PFSK-1 (cell line): ENCODE data around the gene SNX5.

Experiments used
- FOXP2 ChIP-seq: optimal IDR thresholded peaks from 2 replicates; pipeline ENCODE3; 2011; ENCODE audit warnings: borderline replicate concordance, control low read depth, inconsistent platforms; ENCODE audit not compliant: insufficient read depth; ENCODE audit errors: extremely low read length, extremely low read depth
- POLR2AphosphoS5 ChIP-seq: IDR thresholded peaks from 2 replicates; pipeline ENCODE4 v1.6.1; 2012; ENCODE audit warnings: low read depth, mild to moderate bottlenecking, control low read depth, low read length, moderate library complexity
- SIN3A ChIP-seq: IDR thresholded peaks from 2 replicates; pipeline ENCODE4 v1.6.1; 2012; ENCODE audit warnings: mild to moderate bottlenecking, low read length, moderate library complexity, borderline replicate concordance; ENCODE audit not compliant: insufficient read depth
- TAF1 ChIP-seq: IDR thresholded peaks from 2 replicates; pipeline ENCODE4 v1.6.1; 2012; ENCODE audit warnings: low read length, control low read depth, borderline replicate concordance; ENCODE audit not compliant: insufficient read depth
- TF ChIP-seq, protein P1 (sequence below), 2 experiments: IDR thresholded peaks; 2 replicates each; pipeline versions ENCODE4 v1.6.1 to v1.8.0; 2011 to 2012; ENCODE audit warnings: low read depth in 2 of 2, low read length in 2 of 2, control low read depth in 1 of 2, inconsistent platforms in 1 of 2, mild to moderate bottlenecking in 1 of 2, moderate library complexity in 1 of 2; ENCODE audit not compliant: insufficient read depth in 1 of 2

Gene SNX5

GRCh38 chr20:17939622-17940223 is 28.9 kb downstream of the SNX5 start:
- no peak for TF ChIP-seq TAF1
- peak; percentile 9; the same call in 1 of the 2 replicates for TF ChIP-seq POLR2AphosphoS5

DNA sequence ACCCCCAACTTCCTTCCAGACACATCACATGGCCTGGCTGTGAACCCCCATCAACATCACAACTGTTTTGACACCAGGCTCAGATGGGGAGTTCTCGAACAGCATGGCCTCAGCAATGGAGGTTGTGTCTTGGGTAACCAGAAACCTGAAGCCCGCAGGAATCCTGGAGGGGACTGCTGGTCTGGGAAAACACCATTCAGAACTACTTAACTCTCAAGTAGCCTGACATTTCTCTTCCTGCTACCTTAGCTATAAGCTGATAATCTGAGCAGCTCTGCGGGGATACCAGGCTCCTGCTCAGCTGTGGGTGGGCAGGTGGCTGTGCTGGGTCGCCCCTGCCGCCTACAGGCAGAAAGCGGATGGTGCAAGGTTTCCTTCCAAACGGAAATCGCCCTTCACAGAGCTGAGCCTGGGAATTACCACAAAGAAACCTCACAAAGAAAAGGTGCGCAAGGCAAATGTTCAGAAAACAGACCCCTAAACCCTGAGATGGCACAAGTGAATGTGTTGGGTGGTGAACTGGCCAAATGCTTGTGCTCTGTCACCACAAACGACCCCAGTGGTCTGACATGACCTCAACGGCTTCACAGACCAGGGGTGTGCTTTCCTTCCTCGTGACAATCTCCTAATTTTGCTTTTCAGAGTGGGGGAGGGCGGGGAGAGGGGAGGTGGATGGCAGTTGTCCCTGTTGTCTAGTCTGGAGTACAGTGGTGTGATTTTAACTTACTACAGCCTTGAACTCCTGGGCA is 29.5 kb downstream of the SNX5 start:
- no peak for TF ChIP-seq TAF1
- no peak; the same call in none of the 2 replicates for TF ChIP-seq POLR2AphosphoS5
- TF ChIP-seq, protein P1, sequence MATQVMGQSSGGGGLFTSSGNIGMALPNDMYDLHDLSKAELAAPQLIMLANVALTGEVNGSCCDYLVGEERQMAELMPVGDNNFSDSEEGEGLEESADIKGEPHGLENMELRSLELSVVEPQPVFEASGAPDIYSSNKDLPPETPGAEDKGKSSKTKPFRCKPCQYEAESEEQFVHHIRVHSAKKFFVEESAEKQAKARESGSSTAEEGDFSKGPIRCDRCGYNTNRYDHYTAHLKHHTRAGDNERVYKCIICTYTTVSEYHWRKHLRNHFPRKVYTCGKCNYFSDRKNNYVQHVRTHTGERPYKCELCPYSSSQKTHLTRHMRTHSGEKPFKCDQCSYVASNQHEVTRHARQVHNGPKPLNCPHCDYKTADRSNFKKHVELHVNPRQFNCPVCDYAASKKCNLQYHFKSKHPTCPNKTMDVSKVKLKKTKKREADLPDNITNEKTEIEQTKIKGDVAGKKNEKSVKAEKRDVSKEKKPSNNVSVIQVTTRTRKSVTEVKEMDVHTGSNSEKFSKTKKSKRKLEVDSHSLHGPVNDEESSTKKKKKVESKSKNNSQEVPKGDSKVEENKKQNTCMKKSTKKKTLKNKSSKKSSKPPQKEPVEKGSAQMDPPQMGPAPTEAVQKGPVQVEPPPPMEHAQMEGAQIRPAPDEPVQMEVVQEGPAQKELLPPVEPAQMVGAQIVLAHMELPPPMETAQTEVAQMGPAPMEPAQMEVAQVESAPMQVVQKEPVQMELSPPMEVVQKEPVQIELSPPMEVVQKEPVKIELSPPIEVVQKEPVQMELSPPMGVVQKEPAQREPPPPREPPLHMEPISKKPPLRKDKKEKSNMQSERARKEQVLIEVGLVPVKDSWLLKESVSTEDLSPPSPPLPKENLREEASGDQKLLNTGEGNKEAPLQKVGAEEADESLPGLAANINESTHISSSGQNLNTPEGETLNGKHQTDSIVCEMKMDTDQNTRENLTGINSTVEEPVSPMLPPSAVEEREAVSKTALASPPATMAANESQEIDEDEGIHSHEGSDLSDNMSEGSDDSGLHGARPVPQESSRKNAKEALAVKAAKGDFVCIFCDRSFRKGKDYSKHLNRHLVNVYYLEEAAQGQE (IDR thresholded peaks at IDR 0.05; ENCODE audit: insufficient read depth in 1 of 2, low read depth in 2 of 2, low read length in 2 of 2): no peak
- no peak for TF ChIP-seq FOXP2
- no peak for TF ChIP-seq SIN3A

DNA sequence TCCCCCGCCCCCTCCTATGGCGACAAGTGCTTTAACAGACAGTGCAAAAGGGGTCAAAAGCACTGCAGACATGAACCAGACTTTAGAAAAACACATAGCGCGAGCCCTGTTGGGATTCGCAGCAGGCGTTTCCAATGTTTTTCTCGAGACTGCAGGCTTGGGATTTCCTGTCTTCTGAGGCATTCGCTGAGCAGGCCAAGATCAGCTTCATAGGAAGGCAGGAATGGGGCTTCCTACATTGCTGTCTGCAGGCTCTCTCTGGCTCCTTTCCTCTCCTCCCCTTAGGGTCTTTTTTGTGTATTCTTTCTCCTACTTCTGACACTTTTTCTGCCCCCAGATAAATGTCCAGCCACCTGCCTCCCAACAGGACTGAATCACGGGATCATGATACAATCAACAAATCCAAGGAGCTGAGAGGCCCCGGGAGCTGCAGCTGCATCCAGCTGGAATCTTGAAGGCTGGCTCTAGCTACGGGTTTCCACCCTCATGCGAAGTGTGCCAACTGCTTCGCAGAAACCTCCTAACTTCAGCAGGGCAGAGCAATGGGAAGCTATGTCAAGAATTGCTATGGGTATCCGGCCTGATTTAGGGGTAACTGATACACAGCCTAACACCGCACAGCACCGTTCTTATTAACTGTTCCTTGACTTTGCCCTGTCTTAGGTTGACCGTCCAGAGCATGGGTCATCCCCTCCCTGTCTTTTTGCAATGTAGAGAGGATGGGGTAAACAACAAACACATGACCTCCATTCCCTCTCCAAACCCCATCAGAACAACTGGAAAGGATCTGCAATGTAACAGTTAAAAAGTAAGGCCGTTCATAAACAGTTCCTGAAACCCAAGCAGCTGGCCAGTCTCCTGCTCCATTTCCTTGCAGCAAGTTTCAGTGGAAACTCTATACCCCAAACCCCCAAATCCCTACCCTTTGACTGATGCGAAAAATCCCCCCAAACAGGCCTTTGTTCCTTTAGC is 31.5 kb downstream of the SNX5 start:
- TF ChIP-seq, protein P1 (IDR thresholded peaks at IDR 0.05; ENCODE audit: insufficient read depth in 1 of 2, low read depth in 2 of 2, low read length in 2 of 2): no peak
- no peak for TF ChIP-seq SIN3A
- TF ChIP-seq TAF1: no peak
- TF ChIP-seq FOXP2: no peak
- no peak for TF ChIP-seq POLR2AphosphoS5

DNA sequence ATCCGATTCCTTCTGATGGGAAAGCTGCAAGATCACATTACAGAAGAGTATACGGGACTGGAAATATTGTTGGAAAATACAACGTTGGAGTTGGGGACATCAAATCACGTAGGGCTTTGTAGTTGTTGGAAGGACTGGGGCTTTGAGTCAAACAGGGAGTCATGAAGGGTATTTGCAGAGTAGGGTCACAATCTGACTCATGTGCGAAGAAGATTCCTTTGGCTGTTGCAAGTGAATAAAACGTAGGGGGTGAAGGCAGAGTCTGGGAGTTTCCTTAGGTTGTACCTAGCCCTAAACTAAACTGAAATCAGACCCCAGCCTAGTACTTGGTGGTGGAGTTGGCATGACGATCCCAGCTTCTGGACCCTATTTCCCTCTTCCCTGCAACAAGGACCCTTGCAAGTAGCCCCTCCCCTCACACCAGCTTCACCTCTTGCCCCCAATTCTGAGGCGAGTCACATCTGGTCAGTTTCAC is 32.3 kb downstream of the SNX5 start:
- TF ChIP-seq TAF1: no peak

DNA sequence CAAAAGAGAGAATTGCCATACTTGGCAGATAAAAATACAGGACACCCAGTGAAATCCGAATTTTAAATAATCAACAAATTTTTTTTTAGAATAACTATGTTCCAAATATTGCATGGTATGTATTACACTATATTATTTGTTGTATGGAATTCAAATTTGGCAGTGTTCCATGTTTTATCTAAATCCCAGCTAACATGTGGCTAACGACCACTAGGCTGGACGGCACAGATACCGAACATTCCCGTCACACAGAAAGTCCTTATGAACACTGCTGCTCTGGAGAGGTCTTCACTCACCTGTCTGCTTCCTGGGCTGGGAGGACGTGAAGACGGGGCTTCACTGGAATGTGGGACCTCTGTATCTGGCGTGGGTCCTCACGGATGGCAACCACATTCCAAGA is 32.8 kb downstream of the SNX5 start:
- TF ChIP-seq POLR2AphosphoS5 (no peak), FOXP2 (no peak)

- TF ChIP-seq FOXP2 (no peak), SIN3A (no peak), POLR2AphosphoS5 (no peak), TAF1 (no peak)
- TF ChIP-seq, protein P1 (IDR thresholded peaks at IDR 0.05; ENCODE audit: insufficient read depth in 1 of 2, low read depth in 2 of 2, low read length in 2 of 2): no peak
These were observed 33.4 kb downstream of the SNX5 start for GRCh38 chr20:17935186-17935585.
